Fibroblast of lung (primary cell): Measurements from ENCODE around the gene SCAPER.

ENCODE experiments used
- CTCF ChIP-seq, 2 donors: IDR thresholded peaks in 1 of 2; conservative IDR thresholded peaks in 1 of 2; 1 replicate in 1 of 2; 2 replicates in 1 of 2; pipeline ENCODE4 v1.5.1; 2011 to 2012; ENCODE audit warnings: low read length in 2 of 2, control low read depth in 1 of 2, inconsistent platforms in 1 of 2, low read depth in 1 of 2, mild to moderate bottlenecking in 1 of 2
- EZH2 ChIP-seq: IDR thresholded peaks from 2 replicates; pipeline ENCODE4 v1.5.1; 2012; ENCODE audit warnings: low read length, control low read depth, mild to moderate bottlenecking; ENCODE audit errors: missing control alignments

DNA sequence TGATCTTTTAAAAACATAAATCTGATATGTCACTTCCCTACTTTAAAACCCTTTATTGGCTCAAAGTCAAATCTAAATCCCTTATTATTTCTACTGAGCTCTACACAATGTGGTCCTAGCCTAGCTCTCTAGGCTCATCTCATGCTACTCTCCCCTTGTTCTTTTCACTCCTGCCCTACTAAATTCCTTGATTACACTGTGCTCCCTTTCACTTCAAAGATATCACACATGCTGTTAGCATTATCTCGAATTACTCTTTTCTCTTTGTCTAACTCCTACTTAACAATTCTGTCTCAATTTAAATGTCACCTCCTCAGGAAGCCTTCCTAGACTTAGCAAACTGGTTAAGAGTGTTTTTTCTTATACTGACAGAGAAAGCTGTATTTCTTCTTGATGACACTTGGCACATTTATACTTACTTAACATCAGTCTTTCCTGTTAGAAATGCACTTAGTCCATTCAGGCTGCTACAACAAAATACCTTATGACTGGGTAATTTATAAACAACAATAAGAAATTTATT, 102.0 kb downstream of the SCAPER start:
- TF ChIP-seq CTCF (conservative IDR thresholded peaks at IDR 0.05 in 1 of 2, IDR thresholded peaks at IDR 0.05 in 1 of 2; ENCODE audit: low read depth in 1 of 2, low read length in 2 of 2) (no peak), EZH2 (no peak)
